Cardiac fibroblast (primary cell): ENCODE results near the gene PAQR8.

Experiments used
- DNase-seq, 2 donors: peaks; one replicate each; pipeline versions ENCODE4 v3.0.0 to v3.0.0-alpha.2; 2010; ENCODE audit warnings: low read depth in 2 of 2
- H3K4me3 ChIP-seq, 2 donors: replicated peaks in 1 of 2; 1 replicate in 1 of 2; 2 replicates in 1 of 2; pipeline ENCODE4 v1.5.1; 2011; ENCODE audit warnings: low read depth in 2 of 2, low read length in 2 of 2, mild to moderate bottlenecking in 2 of 2, moderate library complexity in 1 of 2
- CTCF ChIP-seq: IDR thresholded peaks from one replicate; pipeline ENCODE4 v1.5.1; 2011; ENCODE audit warnings: low read depth, mild to moderate bottlenecking, low read length, inconsistent platforms

PAQR8 gene

GRCh38 chr6:52373151-52373690, 11.3 kb downstream of the PAQR8 start:
- DNase-seq: no peak
- no peak for TF ChIP-seq CTCF
- H3K4me3 ChIP-seq: no peak overlapping the region

GRCh38 chr6:52374247-52374646, 12.3 kb downstream of the PAQR8 start:
- no peak for TF ChIP-seq CTCF
- DNase-seq: no peak

GRCh38 chr6:52375780-52376556, 14.0 kb downstream of the PAQR8 start:
- DNase-seq: no peak
- H3K4me3 ChIP-seq: no peak overlapping the region
- TF ChIP-seq CTCF: no peak

More at GRCh38 chr6:52374247-52374646, 12.3 kb downstream of the PAQR8 start:
- H3K4me3 ChIP-seq: no peak overlapping the region

GRCh38 chr6:52376763-52377162, 14.8 kb downstream of the PAQR8 start:
- no peak for TF ChIP-seq CTCF
- H3K4me3 ChIP-seq: no peak overlapping the region
- no peak for DNase-seq

GRCh38 chr6:52377538-52378221, 15.7 kb downstream of the PAQR8 start:
- DNase-seq: no peak
- no peak for TF ChIP-seq CTCF
- no peak overlapping the region for H3K4me3 ChIP-seq

- no peak for DNase-seq
- H3K4me3 ChIP-seq: no peak overlapping the region
- no peak for TF ChIP-seq CTCF
These were observed 19.3 kb downstream of the PAQR8 start for GRCh38 chr6:52381249-52381648.
